Stimulated activated naive B cell treated with anti-CD40 and anti-IgM and Interleukin-4, amounts not matched to agents 10 μg/mL and 1 μg/mL and 100 μg/mL, for 72 hours (primary cell): ENCODE data around the gene UNC5C.

ENCODE experiments used
- ATAC-seq, 2 donors: fragments of 150-1000 bp; cut with Tn5 transposase; replicated peaks; 2 replicates each; pipeline ENCODE4 v1.10.0; 2021; ENCODE audit warnings: moderate library complexity in 1 of 2
- DNase-seq: peaks from one replicate; pipeline ENCODE4 v3.0.0; 2021
- H3K27ac Mint-ChIP-seq: one replicate; pipeline ENCODE4 v1.8.0; 2022; ENCODE audit warnings: mild to moderate bottlenecking, mixed read lengths
- H3K27me3 Mint-ChIP-seq, 2 donors: one replicate each; pipeline ENCODE4 v1.8.0; 2022; ENCODE audit warnings: mixed read lengths in 2 of 2
- H3K36me3 Mint-ChIP-seq, 2 donors: one replicate each; pipeline ENCODE4 v1.8.0; 2022; ENCODE audit warnings: mixed read lengths in 2 of 2, mild to moderate bottlenecking in 1 of 2
- H3K4me1 Mint-ChIP-seq, 2 donors: one replicate each; pipeline ENCODE4 v1.8.0; 2022; ENCODE audit warnings: mixed read lengths in 2 of 2, mild to moderate bottlenecking in 1 of 2
- H3K4me3 Mint-ChIP-seq, 2 donors: one replicate each; pipeline ENCODE4 v1.8.0; 2022; ENCODE audit warnings: mild to moderate bottlenecking in 2 of 2, mixed read lengths in 2 of 2, moderate library complexity in 1 of 2
- H3K9me3 Mint-ChIP-seq, 2 donors: one replicate each; pipeline ENCODE4 v1.8.0; 2022; ENCODE audit warnings: mixed read lengths in 2 of 2, mild to moderate bottlenecking in 1 of 2

The UNC5C gene

DNA sequence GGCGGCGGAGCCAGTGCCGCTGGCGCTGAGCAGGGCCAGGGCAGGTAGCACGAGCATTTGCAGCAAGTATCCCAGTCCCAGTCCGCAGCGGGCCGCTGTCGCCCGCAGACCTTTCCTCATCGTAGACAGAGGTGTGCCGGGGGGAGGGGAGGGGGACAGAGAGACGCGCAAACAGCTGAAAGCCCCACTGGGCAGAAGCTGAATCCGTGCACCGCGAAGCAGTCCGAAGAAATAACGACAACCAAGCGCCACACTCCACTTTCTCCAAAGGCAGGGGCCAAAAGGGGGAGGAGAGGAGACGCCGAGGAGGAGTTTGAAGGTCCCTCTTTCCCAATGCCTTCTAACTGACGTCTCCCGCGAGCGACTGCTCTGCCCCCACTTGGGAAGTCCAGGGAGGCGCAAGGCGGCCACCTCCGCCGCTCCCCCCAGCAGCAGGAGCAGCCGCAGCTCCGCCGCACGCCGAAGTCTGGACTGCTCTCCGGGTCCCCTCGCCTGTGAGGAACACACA is at the start of gene UNC5C:
UNC5C (minus strand) TSS at position 236 of the 508 bp plus-strand sequence.
- Mint-ChIP-seq H3K36me3 (no peaks in the 10 kb centered on the region), H3K27ac (peak within 1 kb of the TSS; percentile 65), H3K4me1 (peaks cover 15 to 29% of the 10 kb centered on the region in 2 donors), H3K4me3 (peak within 1 kb of the TSS; percentile 84 to 87), H3K27me3 (peaks cover 32 to 62% of the 10 kb centered on the region in 2 donors), H3K9me3 (no peaks in the 10 kb centered on the region)
- ATAC-seq: no peak
- no peak for DNase-seq

DNA sequence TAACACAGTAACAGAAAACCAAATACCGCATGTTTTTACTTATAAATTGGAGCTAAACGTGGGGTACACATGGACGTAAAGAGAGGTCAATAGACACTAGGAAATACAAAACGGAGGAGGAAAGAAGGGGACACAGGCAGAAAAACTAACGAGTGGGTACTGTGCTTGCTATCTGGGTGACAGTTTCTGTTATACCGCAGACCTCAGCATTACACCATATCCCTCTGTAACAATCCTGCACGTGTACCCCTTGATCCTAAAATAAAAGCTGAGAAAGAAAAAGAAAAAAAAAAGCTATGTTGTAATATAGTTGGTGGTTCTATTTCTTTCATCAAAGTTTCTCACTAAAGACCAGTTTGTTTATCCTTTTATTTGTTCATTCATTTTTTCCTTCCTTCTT is 47.9 kb upstream of the UNC5C start:
- Mint-ChIP-seq H3K4me3 (no peak overlapping the region), H3K27ac (no peak overlapping the region), H3K27me3 (no peaks in the 10 kb centered on the region), H3K9me3 (no peaks in the 10 kb centered on the region), H3K36me3 (no peaks in the 10 kb centered on the region), H3K4me1 (peaks cover 0 to 6% of the 10 kb centered on the region in 2 donors)
- DNase-seq: no peak
- no peak for ATAC-seq

DNA sequence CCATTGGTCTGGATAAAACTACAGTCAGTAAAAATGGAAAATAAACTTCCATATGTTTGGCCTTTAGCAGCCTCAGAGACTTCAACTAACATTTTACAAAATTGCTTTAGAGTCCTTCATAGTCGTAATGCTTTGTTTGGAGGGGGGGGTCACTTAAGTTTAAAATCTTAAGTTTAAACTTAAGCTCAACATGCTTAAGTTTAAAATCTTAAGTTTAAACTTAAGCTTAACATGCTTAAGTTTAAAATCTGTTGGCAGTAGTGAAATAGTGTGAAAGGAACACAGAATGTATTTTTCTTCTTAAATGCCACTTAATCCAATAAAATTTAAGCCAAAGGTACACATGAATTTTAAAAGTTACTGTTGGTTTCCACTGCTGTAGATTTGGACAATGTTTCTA is 45.9 kb upstream of the UNC5C start:
- H3K27ac Mint-ChIP-seq: no peak overlapping the region
- no peak for DNase-seq
- ATAC-seq: no peak
- no peaks in the 10 kb centered on the region for H3K4me1 Mint-ChIP-seq
- H3K27me3 Mint-ChIP-seq: no peaks in the 10 kb centered on the region
- H3K4me3 Mint-ChIP-seq: no peak overlapping the region
- H3K9me3 Mint-ChIP-seq: no peaks in the 10 kb centered on the region
- H3K36me3 Mint-ChIP-seq: no peaks in the 10 kb centered on the region

DNA sequence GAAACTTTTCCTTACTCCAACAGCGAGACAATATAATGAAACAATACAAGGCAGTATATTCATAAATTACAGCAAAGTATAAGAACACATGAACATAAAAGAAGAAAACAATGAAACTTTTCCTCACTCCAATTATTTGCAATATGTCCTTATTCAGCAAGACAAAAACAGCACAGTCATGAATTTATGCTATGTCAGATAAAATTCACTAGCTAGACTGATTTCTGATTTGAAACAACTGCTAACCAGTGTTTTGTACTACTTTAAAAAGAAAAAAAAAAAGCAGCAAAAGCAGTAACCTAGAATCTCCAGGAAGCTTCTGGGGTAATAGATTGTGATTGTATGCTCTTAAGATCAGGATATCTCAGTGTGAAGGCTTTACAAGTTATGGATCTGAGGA is 45.2 kb upstream of the UNC5C start:
- Mint-ChIP-seq H3K36me3 (no peaks in the 10 kb centered on the region), H3K9me3 (no peaks in the 10 kb centered on the region), H3K27me3 (no peaks in the 10 kb centered on the region), H3K27ac (no peak overlapping the region), H3K4me3 (no peak overlapping the region), H3K4me1 (no peaks in the 10 kb centered on the region)
- no peak for DNase-seq
- ATAC-seq: no peak

DNA sequence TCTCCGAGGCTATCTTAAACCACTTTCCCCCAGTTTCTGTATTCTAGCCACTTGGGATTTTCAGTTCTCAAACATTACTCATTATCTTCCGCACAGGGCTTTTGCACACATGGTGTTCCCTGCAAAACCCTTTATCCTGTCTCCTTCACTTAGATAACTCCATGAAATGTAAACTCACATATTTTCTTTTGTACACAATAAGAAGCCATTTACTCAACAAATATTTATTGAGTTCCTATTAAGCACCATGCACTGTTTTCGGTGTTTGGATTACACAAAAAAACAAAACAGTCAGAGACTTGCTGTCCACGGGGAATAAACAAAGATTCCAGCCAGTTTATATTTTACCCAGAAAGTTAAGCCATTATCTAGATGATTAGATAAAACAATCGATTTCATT is 42.5 kb upstream of the UNC5C start:
- DNase-seq: no peak
- Mint-ChIP-seq H3K36me3 (no peaks in the 10 kb centered on the region), H3K4me3 (no peak overlapping the region), H3K4me1 (no peaks in the 10 kb centered on the region), H3K27ac (no peak overlapping the region), H3K9me3 (peaks cover 0 to 1% of the 10 kb centered on the region in 2 donors), H3K27me3 (no peaks in the 10 kb centered on the region)
- ATAC-seq: no peak

DNA sequence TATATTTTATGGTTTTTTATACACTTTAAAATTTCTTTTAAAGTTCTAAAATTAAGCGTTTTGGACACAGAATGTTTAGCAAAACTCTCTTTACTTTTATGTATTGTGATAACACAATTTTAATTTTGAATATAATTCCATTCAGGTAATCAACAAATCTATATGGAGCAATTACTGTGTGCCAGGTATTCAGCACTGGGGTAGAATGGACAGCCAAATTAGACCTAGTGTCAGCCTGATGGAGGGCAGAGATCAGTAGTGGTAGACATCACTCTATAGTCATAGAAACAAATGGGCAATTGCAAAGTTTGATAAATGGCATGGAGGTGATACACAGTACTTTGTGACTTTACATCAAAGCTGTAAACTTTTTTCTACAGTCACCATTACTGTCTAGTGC is 41.8 kb upstream of the UNC5C start:
- no peak for DNase-seq
- Mint-ChIP-seq H3K36me3 (no peaks in the 10 kb centered on the region), H3K27me3 (no peaks in the 10 kb centered on the region), H3K27ac (no peak overlapping the region), H3K4me3 (no peak overlapping the region), H3K9me3 (peaks cover 0 to 3% of the 10 kb centered on the region in 2 donors), H3K4me1 (no peaks in the 10 kb centered on the region)
- no peak for ATAC-seq

DNA sequence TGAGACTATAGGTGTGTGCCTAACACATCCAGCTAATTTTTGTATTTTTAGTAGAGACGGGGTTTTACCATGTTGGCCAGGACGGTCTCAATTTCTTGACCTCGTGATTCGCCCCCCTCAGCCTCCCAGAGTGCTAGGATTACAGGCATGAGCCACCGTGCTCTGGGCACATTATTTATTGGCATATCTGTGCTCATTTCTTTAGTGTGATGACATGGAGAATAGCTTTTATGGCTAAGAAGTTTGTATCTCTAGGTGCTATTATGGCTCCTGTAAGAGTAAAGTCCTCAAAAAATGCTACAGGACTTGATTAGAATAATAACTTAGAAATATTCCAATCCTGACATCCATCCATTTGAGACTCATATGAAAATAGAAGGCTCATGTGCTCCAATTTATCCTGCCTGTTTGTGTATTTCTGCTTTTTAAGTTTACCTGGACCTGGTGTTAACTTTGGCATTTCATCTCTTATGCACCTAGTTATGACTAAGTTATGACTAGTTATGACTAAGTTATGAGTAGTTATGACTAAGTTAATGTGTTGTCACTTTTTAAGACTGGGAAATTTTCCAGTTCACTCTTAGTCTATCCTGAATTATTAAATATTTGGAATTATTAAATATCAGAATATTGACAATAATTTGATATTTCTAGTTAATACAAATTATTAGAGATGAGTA is 36.4 kb upstream of the UNC5C start:
- Mint-ChIP-seq H3K27ac (no peak overlapping the region), H3K4me1 (no peaks in the 10 kb centered on the region), H3K4me3 (no peak overlapping the region), H3K36me3 (no peaks in the 10 kb centered on the region), H3K9me3 (peaks cover 0 to 3% of the 10 kb centered on the region in 2 donors), H3K27me3 (no peaks in the 10 kb centered on the region)
- DNase-seq: no peak
- no peak for ATAC-seq

DNA sequence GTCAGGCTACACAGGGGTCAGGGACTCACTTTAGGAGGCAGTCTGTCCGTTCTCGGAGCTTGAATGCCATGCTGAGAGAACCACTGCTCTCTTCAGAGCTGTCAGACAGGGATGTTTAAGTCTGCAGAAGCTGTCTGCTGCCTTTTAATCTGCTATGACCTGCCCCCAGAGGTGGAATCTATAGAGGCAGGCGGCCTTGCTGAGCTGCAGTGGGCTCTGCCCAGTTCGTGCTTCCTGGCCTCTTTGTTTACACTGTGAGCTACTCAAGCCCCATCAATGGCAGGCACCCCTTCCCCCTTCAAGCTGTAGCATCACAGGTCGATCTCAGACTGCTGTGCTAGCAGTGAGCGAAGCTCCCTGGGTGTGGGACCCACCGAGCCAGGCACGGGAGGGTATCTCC is 31.5 kb upstream of the UNC5C start:
- peaks cover 22 to 28% of the 10 kb centered on the region in 2 donors for H3K9me3 Mint-ChIP-seq
- no peaks in the 10 kb centered on the region for H3K27me3 Mint-ChIP-seq
- H3K4me3 Mint-ChIP-seq: no peak overlapping the region
- DNase-seq (no peak), ATAC-seq (no peak)
- no peak overlapping the region for H3K27ac Mint-ChIP-seq
- H3K36me3 Mint-ChIP-seq: no peaks in the 10 kb centered on the region
- H3K4me1 Mint-ChIP-seq: no peaks in the 10 kb centered on the region

DNA sequence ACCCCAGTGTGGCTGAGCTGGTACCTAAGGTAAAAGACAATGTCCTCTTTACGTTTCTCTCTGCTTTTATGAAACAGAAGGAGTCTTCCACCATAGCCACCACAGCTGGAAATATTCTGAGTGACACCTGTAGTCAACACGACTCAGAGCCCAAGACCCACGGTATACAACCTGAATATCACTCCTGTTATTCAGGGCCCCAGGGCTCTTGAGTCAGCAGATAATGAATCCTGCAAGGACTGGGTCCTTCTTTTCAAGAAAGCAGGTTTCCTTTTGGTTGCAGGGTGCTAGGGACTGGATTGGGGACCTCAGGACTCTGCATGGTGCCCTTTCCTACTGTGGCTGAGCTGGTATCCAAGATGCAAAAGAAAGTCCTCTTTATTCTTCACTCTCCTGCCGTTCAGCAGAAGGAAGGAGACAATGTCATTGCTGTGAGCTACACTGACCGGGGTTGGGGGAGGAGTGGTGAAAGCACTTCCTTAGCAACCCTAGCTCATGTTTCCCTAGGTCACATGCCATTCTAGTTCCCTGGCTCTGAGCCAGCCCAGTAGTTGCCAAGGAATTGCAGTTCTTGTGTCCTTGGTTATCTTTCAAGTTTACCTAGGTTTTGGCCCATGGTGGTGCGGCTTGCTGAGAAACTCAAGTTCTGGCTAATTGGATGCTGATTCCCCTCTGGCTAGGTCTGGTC is 23.7 kb upstream of the UNC5C start:
- H3K4me1 Mint-ChIP-seq: no peaks in the 10 kb centered on the region
- no peaks in the 10 kb centered on the region for H3K27me3 Mint-ChIP-seq
- DNase-seq (no peak), ATAC-seq (no peak)
- no peak overlapping the region for H3K27ac Mint-ChIP-seq
- H3K9me3 Mint-ChIP-seq: peaks cover 19 to 45% of the 10 kb centered on the region in 2 donors
- no peak overlapping the region for H3K4me3 Mint-ChIP-seq
- no peaks in the 10 kb centered on the region for H3K36me3 Mint-ChIP-seq

DNA sequence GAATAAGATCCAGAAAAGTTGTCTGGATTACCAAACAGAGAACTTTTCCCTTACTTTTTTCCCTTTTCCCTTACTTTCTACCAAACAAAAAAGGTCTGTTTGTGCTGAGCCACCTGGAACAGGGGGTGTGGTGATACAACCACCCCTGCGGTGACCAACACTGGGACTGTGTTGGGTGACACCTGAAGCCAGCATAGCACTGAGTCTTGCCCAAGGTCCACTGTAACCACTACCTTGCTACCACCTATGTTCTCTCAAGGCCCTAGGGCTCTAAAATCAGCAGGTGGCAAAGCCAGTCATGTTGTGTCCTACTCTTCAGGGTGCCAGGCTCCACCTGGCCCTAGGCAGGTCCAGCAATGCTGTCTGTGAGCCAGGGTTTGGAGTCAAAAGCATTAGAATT is 22.8 kb upstream of the UNC5C start:
- Mint-ChIP-seq H3K27me3 (no peaks in the 10 kb centered on the region), H3K36me3 (no peaks in the 10 kb centered on the region), H3K4me1 (no peaks in the 10 kb centered on the region), H3K9me3 (peaks cover 17 to 40% of the 10 kb centered on the region in 2 donors), H3K27ac (no peak overlapping the region), H3K4me3 (no peak overlapping the region)
- ATAC-seq: no peak
- no peak for DNase-seq

DNA sequence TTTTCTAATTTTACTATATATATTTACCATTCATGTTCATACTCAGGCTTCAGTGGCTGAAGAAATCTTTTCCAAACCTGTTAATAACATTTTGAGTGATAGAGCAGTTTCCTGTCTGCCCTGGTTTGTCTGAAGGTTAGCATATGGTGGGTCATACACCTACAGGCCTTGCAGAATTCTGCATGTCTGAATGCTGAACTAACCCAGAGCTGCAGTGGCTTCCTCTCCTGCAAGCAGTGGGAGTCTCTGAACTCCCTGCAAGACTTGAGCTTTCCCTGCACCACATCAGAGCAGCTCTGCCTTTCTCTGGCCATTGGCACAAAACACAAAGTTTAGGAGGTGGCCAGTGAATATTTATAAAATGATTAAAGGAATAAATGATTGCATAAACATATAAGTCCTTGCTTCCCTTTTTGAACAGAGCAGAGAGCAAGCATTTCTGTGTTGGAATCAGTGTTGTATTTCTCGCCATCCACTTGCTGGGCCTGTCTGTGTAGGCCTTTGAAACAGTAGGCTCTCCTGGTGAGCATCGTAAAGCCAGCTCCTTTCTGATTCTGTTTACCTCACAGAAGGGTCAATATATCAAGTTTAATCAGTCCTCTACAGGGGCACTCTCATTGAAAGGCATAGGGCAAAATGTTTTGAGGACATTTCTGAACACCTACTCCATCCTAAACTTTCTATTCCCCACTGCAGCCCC is 15.0 kb upstream of the UNC5C start:
- H3K27me3 Mint-ChIP-seq: no peaks in the 10 kb centered on the region
- H3K27ac Mint-ChIP-seq: no peak overlapping the region
- ATAC-seq: no peak
- H3K4me3 Mint-ChIP-seq: no peak overlapping the region
- DNase-seq: no peak
- no peaks in the 10 kb centered on the region for H3K36me3 Mint-ChIP-seq
- H3K4me1 Mint-ChIP-seq: no peaks in the 10 kb centered on the region
- peaks cover 1 to 5% of the 10 kb centered on the region in 2 donors for H3K9me3 Mint-ChIP-seq

DNA sequence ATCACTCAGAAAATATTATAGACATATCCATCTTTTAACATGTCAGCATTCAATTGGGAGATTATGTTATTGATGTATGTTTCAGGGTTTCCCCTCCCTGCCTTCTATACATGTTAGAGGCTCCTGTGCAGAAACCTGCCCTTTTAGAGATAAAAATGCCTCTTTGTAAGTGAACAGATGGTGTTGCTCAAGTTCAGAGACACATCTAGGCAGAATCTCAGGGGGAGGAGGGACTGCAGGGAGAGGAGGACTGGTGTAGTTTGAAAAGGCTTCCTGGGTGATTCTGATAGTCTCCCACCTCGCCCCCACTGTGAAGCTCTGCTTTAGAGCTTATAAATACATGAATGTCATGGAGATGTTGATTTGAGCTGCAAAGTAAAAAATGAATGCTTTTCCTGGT is 12.0 kb upstream of the UNC5C start:
- Mint-ChIP-seq H3K4me3 (no peak overlapping the region), H3K4me1 (no peaks in the 10 kb centered on the region), H3K27ac (no peak overlapping the region), H3K27me3 (no peaks in the 10 kb centered on the region), H3K36me3 (no peaks in the 10 kb centered on the region), H3K9me3 (peaks cover 0 to 1% of the 10 kb centered on the region in 2 donors)
- DNase-seq (no peak), ATAC-seq (no peak)

DNA sequence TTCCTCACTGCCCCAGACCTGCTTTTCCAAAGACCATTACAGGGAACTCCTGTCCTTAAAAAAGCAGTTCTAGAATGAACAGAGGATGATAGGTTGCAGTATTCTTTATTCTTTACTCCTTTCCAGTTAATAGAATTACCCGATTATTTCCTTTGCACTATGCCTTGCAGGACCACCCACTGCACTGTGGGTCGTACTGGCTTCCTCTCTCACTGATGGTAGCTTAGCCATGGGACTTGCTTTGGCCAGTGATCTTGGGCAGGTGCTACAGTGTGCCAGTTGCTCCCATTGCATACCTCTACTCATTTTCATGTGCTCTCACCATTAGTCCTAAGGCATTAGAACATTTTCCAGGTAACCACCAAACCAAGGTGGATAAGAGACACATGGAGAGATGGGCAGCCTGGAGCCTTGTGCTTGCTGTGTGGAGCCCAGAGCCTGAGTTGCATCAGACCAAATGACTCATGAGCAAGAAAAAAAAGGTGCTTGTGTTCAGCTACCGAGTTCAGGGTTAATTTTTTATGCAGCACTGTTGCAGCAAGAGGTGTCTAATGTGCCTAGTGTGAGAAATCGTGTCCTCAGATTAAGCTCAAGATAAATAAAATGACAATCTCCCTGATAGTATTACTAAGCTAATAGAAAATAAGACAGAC is 7.6 kb upstream of the UNC5C start:
- DNase-seq (no peak), ATAC-seq (no peak)
- Mint-ChIP-seq H3K36me3 (no peaks in the 10 kb centered on the region), H3K27ac (no peak overlapping the region), H3K9me3 (no peaks in the 10 kb centered on the region), H3K27me3 (peaks cover 0 to 4% of the 10 kb centered on the region in 2 donors), H3K4me3 (no peak overlapping the region), H3K4me1 (no peaks in the 10 kb centered on the region)

DNA sequence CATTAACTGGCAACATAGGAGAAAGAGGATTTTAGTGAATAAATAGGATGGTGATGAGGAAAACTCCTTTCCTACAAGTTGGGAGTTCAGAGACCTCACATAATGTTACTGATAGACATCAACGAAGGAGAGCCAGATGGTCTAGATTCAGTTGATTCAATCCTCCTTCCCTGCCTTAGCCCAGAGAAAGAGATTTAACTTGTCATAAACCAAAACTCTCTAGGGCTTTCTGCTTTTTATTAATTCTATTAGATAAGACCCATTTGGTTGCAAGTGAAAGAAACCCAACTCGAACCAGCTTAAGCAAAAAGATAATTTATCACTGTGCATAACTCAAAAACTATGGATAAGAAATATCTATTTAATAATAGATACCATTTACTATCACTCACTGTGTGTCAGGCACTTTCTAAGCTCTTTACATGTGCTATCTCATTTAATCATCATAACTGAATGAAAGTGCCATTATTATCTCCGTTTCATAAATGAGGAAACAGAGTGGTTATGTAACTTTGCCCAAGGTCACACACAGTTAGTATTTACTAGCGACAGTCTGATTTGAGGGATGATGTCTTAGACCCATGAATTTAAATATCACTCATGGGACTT is 4.3 kb upstream of the UNC5C start:
- ATAC-seq: no peak
- Mint-ChIP-seq H3K9me3 (no peaks in the 10 kb centered on the region), H3K27me3 (peaks cover 25 to 27% of the 10 kb centered on the region in 2 donors), H3K4me3 (no peak overlapping the region), H3K4me1 (peaks cover 11 to 22% of the 10 kb centered on the region in 2 donors), H3K36me3 (no peaks in the 10 kb centered on the region), H3K27ac (no peak overlapping the region)
- DNase-seq: no peak
